NCI-H2029 (cell line): ENCODE measurements around the gene TERT.

Experiments used
- DNase-seq: peaks from one replicate; lab custom pipeline; 2025; lab: John Stamatoyannopoulos, UW

TERT gene

GRCh38 chr5:1206521-1207412 lies 88.1 kb downstream of the TERT start:
- DNase-seq = no peak

DNA sequence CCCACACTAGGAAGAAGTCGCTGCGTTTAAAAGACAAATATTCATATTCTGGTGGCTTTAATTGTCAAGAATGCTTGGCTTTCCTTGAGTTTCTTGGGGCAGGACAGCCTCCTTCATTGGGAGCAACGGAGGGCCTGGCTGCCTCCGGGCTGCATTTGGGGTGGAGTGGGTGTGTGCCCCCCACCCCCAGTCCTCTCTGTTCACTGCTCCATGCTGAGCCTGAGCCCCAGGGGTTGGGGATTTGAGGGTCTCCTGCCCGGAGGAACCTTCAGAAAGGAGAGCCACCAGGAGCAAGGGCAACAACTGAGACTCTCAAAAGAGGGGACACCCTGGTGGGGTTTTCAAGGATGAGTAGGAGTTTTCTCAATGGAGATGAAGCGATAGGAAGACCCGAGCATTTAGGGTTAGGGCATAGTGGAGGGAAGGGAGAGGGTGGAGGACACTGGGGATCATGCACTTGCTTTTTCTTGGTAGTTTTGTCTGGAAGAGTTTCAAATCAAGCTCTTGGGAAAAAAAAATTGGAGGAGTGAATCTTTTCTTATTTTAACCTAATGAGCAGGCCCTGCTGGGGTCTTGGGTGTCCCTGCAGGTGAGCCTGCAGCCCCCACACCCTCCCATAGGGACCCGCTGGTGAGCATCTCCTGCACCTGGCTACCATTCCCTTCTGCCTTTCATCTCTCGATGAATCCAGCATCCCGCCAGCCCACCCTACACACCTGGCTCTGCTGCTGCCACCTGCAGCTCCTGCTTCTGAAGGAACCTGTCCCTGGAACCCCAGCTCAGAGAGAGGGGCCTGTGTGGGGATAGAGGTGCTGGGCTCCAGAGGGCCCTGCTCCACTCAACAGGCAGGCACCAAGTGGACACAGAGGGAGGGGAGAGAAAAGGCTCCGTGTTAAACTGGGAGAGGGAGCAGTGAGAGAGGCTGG lies 89.3 kb downstream of the TERT start:
- no peak for DNase-seq

DNA sequence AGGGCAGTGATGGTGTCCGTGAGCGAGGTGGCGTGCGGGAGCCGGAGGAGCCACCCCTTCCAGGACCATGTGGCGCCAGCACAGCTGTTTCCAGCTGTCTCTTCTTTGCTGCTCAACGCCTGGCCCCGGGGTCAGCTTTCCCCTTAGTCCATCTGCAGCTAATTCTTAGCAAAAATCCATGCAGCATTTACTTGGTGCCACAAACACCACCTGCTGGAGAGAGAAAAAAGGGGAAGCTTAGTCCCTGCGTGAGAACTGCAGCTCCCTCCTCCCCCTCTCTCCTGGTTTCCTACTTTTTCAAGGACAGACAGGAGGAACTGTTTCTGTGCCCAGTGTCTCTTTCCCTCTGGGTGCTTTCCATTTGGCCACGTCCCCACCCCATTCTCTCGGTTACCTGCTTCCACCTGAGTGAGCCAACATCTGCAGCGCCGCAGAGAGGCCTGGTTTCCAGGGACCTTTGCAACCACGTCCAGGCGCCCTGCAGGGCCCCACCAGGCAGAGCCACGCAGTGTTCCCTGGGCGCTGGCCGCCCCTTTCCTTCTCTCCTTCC lies 90.1 kb downstream of the TERT start:
- no peak for DNase-seq

DNA sequence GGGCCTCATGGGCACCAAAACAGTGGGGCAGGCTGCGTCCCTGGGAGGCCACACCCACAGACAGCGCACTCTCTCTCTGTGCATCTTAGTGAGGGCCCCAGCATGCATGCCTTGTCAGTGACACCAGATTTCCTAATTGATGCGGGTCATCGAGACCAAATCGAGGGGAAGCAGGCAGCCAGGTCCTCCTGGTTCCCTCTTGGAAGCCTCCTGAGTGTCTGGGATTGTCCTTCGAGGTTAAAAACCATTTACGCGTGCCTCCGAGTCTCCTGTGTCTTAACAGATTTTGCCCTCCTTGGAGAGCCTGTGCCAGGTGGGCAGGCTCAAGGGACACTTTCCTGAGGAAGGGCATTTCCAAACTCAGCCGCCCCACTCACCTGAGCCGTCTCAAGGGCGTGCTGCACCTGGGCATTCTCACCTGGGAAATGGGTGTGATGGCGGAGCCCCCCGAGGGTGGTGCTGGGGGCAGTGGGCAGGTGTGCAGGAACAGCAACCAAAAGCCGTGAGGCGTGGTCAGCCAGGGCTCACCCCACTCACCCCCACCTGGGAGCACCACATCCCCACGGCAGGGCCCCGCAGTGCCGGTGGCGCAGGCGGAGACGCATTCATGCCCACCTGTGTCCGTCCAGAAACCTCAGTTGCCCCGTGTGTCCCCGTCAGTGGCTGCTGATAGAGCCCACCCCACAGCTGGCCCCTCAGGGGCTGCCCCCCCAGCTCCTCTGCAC lies 90.7 kb downstream of the TERT start:
- DNase-seq = no peak

DNA sequence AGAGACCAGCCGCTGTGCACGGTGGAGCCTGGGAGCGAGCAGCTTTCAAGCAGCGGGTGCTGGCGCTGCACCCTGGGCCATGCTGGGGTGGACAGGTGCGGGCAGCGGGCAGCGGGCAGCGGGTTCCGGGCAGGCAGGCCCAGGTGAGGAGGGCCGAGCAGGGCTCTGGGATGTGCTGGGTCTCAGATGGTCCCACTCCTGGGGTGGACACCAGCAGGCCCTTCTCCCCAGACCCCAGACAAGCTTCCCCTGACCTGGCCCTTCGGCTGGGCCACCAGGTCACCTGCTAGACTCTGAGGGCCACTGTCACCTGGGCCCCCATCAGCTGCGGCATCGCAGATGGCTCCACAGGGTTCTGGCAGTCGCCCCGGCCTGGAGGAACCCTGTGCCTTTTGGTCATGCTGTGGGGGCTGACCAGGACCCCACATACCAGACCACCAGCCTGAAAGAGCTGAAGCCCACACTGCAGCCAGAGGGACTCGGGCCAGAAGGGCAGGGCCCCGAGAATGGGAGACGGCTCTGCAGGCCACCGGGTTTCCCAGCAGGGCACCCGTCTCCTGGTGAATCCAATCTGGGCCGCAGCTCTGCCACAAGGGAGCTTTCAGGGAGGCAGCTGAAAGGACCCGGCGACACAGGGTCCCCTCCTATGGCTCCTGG lies 91.4 kb downstream of the TERT start:
- no peak for DNase-seq
